NCI-H526 treated with DMSO at 0.1 percent for 48 hours (cell line): ENCODE data around the gene DOCK3.
A peak's percentile ranks its signal among the peaks of the same experiment; 100 is the strongest.
"Not testable (repeated sequence)": the region's sequence is repeated elsewhere in the genome, so short reads cannot be mapped to it uniquely, and the experiment has no call there.

Source experiments
- DNase-seq: peaks from one replicate; lab custom pipeline; 2025; lab: John Stamatoyannopoulos, UW

DOCK3 gene

DNA sequence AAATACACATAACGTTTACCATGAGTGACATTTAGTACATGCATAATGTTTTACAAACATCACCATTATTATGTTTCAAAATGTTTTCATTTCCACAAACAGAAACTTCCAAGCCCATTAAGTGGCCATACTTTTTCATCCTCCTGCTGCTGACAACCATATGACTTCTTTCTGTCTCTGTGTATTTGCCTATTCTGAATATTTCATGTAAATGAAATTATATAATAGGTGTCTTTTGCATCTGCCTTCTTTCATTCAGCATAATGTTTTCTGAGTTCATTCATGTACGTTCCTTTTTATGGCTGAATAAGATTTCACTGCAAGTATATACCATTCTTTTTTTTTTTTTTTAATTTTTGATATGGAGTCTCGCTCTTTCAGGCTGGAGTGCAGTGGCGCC, 209.0 kb downstream of the DOCK3 start:
- DNase-seq: peak; percentile 70

DNA sequence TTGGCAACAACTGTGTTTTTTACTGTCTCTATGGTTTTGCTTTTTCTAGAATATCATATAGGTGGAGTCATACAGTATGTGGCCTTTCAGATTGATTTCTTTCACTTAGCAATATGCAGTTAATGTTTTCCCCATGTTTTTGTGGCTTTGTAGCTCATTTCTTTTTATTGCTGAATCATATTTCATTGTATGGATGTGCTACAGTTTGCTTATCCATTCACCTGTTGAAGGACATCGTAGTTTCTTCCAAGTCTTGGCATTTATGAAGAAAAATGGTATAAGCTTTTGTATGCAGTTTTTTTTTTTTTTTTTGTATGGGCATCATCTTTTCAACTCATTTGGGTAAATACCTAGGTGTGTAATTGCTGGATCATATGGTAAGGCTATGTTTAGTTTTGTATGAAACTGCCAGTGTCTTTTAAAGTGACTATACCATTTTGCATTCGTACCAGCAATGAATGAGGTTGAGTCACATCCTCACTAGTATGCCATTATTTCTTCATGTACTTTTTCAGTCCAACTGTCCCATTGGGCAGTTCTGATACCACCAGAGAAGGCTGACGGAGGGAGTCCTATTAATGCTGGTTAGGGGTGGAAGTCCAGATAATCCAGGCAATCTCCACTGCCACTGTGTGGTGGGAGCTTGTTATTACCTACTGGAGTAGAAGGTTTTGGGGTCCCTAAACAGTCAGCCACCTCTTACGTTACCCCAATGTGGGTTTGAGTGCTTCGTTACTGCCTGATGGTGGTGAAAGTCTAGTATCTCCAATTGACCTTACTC, 210.5 kb downstream of the DOCK3 start:
- no peak for DNase-seq

DNA sequence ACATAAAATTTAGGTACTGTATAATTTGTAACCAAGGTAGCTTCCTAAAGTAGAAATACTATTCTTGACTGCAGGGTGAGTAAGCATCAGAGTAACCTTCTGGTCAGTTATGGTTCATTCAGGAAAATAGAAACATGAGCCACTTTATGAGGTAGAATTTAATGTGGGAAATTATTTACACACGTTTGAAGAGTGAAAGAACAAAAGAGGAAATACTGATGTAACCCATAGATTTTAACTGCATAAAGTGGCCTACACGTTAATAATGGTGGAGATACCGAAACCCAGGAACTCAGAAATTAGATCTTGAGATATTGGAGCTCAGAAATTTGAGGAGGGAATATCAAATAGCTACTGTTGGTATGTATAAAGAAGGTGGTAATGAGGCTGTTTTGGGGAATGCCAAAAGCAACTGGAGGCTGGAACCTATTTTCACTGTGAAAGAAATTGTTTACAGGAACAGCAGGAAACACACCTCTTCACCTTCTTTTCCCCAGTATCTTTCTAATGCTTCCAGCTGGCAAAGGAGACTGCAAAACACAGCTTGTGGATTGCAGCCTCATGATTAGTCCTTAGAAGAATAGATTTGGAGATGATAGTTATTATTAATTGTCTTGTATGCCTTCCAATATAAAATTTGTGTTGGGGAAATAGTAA, 216.1 kb downstream of the DOCK3 start:
- no peak for DNase-seq

DNA sequence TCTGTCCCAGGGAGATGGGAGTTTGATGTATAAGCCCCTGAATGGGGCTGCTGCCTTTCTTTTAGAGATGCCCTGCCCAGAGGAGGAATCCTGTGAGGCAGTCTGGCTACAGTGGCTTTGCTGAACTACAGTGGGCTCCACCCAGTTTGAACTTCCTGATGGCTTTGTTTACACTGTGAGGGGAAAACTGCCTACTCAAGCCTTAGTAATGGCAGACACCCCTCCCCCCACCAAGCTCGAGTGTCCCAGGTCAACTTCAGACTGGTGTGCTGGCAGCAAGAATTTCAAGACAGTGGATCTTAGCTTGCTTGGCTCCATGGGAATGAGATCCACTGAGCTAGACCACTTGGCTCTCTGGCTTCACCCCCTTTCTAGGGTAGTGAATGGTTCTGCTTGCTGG, 226.4 kb downstream of the DOCK3 start:
- DNase-seq: not testable (repeated sequence)

DNA sequence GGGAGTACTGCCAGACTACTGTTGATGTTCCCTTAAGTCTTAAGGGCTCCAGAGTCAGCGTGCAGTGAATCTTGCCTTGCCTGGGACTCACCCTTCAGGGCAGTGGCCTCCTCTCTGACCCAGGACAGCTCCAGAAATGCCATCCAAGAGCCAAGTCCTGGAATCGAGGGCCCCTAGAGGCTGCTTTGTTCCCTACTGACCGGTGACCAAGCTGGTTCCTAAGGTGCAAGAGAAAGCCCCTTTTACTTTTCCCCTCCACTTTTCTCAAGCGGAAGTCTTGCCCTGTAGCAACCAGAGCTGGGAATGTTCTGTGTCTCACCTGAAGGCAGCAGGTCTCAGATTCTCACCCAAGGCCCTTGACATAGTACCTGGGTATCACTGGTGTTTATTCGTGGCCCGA, 238.0 kb downstream of the DOCK3 start:
- no peak for DNase-seq

DNA sequence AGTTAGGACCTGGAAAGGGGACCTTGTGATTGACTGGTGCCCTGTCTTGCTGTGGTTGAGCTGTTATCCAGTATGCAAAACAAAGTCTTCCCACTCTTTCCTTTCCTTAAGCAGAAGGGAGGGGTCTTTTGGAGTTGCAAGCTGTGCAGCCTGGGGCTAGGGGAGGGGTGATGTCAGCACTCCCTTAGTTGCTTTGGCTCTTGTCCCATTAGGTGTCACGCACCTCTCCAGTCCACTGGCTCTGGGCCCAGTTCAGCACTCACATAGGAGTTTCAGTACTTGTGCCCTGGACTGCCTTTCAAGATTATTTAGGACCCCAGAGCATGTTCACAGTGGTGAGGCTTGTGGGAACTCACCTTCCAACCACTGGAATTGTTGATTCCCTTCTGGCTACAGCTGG, 238.5 kb downstream of the DOCK3 start:
- DNase-seq: no peak

DNA sequence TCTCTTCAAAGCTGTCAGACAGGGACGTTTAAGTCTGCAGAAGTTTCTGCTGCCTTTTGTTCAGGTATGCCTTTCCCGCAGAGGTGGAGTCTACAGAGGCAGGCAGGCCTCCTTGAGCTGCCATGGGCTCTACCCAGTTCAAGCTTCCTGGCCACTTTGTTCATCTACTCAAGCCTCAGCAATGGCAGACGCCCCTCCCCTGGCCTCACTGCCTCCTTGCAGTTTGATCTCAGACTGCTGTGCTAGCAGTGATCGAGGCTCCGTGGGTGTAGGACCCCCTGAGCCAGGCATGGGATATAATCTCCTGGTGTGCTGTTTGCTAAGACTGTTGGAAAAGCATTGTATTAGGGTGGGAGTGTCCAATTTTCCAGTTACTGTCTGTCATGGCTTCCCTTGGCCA, 247.3 kb downstream of the DOCK3 start:
- not testable (repeated sequence) for DNase-seq

DNA sequence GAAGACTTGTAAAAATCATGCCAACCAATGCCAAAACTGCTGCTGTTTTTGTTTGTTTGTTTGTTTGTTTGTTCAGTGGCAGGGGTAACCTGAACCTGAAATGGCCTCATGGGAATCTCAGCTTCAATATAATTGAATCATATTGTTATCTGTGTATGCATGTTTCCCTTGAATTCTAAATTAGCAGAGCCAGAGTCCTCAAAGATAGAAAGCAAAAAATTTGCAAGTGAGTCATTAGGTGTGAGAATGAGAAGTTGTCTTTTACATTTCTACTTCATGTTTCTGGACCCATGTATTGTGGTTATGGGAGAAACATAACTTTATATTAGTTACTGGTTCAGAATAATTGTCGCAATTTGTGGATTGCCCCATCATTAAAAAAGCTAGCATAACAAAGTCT, 249.2 kb downstream of the DOCK3 start:
- DNase-seq: no peak

DNA sequence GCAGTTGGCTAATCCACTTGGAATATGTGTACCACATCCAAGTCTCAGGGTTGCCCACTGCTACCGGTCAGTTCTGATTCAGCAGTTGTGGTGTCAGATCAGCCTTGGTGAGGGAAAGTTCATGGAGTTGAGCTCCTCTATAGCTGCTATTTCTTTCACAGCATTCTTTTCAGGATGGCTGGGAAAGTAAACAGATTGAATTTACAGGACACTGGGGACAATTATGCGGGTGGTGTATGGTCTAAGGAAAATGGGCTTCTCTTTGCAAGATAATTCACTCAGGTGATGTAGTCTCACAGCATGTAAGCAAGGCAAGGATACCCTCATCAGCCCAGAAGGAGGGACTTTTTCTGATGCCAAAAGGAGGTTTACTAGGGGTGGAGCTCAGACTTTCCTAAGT, 249.9 kb downstream of the DOCK3 start:
- no peak for DNase-seq

DNA sequence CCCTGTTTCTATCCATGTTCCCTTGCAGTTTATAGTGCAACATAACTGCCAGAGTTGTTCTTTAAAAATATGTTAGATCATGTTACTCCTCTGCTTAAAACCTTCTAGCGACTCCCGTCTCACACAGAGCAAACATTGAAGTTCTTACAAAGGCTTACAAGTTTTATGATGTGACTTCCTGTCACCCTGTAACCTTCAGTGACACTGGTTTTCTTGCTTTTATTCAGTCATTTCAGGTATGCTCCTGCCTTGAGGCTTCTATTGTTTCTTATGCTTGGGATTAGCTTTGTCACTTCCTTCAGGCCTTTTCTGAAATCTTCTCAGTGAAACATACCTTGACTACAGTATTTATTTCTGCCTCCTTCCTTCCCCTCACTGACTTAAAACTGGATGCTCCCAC, 252.1 kb downstream of the DOCK3 start:
- DNase-seq: no peak

DNA sequence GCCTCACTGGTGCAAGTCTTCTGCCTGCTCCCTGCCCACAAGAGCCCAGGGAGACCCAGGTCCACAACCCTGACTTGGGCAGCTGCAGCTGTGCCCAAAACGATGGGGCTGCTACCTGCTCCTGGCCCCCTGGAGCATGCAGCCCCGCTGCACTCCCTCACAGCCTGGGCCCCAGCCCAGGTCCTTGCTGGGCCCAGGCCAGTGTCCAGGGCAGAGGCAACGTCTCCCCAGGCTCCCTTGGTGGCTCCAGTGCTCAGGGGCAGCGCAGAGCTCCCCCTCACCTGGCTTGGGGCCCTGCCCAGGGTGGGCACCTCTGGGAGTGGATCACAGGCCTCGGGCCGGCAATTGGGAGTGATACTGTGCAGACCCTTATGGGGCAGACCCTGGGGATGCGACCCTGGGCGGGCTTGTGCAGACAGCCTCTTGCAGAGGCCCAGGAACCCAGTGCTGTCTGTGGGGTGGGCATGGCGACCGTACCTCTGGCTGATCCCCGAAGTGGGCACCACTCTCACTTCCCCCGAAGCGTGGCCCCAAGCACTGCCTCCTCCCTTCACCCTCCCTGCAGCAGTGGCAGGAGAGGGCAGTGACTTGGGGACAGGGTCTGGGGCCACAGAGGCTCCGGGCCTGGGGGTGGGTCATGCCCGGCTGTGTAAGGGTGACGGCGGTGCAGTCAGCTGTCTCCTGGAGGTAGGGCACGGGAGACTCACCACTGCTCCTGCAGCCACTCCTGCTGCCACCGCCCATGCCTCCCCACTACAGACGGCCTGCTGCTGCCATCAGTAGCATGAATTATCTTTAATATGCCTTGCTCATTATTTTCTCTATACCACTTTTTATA, 255.9 kb downstream of the DOCK3 start:
- no peak for DNase-seq

DNA sequence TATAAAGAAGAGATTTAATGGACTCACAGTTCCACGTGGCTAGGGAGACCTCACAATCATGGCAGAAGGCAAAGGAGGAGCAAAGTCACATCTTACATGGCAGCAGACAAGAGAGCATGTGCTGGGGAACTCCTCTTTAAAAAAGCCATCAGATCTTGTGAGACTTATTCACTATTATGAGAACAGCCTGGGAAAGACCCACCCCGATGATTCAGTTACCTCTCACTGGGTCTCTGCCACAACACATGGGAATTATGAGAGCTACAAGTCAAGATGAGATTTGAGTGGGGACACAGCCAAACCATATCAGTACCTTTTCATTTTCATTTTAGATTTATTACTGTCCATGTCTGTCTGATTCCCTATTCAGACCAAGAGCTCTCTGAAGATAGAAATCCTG, 258.2 kb downstream of the DOCK3 start:
- not testable (repeated sequence) for DNase-seq

DNA sequence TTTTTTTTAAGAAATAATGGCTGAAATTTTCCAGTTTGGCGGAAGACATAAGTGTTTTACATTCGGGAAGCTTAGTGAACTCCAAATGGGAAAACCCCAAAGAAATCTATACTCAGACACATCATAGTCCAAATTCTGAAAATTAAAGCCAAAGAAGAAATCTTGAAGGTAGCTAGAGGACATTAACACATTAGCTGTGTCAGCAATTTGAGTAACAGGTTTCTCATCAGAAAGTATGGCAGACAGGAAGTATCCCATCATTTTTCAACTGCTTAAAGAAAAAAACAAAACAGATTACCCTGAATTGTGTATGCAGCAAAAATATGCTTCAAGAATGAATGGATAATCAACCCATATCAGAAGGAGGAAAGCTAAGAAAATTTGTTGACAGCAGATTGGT, 261.7 kb downstream of the DOCK3 start:
- DNase-seq: no peak

DNA sequence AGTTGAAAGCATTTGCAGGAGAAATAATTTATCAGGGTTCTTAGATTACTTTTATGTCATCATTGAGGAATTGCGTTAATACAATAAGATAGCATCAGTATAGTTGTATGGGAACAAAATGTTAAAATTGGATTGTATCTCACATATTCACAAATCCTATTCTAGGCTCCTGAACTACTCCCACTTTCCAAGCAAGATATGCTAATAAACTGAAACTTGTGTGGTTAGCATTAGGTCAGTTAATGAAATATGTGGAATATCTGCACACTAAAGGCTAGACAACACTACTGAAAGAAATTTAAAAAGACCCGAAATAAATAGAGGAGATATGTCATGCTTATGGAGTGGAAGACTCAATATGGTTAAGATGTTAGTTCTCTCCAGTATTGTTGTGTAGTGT, 272.7 kb downstream of the DOCK3 start:
- no peak for DNase-seq

DNA sequence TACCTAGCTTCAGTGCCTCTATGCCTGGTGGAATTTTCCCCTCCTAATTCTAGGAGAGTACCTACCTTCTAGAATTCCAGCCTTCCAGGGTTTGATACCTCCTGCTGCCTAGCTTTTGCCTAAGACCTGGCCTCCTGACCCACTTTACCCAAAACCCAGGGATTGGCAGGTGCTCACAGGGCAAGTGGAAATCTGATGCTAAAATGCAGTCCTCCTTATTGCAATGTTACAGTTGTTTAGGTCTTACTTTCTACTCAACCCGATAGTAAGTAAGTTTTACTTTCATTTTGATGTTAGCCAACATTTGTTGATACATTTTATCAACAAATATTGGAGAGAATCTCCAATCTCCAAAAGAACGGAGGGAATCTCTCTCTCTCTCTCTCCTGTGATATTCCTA, 275.9 kb downstream of the DOCK3 start:
- no peak for DNase-seq

DNA sequence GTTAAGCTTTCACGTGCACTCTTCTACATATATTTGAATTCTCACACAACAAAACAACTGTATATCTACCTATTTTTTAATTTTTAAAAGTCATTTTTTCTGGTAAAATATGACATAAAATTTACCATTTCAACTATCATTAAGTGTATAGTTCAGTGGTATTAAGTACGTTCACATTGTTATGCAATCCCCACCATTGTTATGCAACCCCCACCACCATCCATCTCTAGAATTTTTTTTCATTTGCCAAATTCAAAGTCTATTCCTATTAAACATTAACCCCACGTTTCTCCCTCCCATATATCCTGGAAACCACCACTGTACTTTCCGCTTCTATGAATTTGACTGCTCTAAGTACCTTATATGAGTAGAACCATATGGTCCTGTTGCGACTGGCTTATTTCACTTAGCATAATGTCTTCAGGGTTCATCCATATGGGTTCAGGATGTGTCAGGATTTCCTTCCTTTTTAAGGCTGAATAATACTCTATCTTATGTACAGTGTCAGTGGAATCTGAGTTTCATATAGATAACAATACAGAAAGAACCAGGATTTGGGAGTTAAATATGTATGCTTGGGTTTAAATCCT, 279.2 kb downstream of the DOCK3 start:
- no peak for DNase-seq

DNA sequence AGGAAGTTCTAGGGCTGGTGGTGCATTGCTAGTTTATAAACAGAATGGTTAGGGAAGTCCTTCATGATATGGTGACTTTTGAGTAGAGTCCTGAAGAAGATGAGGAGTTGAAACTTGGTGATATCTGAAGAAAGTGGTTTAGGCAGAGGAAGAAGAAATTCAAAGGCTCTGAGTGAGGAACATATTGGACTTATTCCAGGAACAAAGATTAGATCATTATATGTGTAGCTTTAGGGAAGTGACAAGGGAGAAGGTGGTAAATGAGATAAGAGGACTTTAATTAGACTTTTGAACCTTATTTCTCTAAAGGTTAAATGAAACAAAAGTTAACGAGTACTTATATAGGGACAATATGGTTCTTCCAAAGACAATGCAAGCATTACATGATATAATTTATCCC, 286.7 kb downstream of the DOCK3 start:
- DNase-seq: no peak

DNA sequence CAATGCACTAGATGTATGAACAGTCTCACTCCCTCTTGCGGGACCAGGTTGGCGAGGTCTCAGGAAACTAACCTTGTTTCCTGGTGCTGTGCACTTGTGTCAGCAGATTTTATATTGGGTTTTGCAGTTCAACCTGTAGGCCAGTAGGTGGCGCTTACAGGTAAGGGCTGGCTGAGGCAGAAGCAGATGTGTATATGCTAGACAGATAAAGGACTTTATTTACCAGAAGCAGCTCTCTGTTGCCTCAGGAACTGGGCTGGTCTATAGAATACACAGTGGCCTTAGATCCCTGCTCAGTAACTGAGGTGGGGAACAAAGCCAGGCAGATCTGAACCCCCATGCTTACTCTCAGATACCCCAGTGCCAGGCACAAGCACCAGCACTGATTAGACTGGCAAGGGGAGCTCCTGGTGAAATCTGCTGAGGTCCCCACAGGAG, 296.8 kb downstream of the DOCK3 start:
- DNase-seq: peak; percentile 60

DNA sequence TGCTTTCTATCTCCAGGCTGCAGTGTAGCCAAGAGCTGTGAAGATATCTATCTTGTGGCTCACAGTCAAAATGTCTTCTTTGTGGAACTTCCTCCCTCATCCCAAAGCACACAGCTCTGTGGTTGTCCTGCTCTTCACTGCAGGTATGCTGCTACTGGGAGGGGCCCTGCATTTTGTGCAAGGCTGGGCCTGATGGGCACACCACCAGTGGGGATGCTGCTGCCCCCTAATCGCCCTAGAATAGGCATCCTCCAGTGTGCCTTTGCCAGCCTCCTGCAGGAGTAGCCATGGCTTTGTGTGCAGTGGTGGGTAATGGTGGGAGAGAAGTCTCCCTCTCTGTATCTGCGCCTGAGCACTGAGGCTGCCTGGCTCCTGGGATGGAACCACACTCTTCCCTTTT, 297.3 kb downstream of the DOCK3 start:
- no peak for DNase-seq

DNA sequence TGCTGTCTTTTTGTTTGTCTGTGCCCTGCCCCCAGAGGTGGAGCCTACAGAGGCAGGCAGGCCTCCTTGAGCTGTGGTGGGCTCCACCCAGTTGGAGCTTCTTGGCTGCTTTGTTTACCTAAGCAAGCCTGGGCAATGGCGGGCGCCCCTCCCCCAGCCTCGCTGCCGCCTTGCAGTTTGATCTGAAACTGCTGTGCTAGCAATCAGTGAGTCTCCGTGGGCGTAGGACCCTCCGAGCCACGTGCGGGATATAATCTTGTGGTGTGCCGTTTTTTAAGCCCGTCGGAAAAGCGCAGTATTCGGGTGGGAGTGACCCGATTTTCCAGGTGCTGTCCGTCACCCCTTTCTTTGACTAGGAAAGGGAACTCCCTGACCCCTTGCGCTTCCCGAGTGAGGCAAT, 303.9 kb downstream of the DOCK3 start:
- DNase-seq: not testable (repeated sequence)

DNA sequence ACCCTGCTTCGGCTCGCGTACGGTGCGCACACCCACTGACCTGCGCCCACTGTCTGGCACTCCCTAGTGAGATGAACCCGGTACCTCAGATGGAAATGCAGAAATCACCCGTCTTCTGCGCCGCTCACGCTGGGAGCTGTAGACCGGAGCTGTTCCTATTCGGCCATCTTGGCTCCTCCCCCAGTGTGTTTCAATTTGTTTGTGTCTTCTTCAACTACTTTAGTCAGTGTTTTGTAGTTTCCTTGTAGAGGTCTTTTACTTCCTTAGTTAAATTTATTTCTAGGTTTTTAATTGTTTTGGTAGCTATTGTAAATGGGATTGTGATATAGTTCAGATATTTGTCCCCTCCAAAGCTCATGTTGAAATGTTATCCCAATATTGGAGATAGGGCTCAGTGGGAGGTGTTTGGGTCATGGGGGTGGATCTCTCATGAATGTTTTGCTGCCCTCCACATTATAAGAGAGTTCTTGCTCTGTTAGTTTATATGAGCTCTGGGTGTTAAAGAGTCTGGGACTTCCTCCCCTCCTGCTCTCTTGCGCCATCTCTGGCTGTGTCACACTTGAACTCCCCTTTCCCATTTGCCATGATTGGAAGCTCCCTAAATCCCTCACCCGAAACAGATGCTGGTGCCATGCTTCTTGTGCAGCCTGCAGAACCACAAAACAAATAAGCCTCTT, 304.4 kb downstream of the DOCK3 start:
- no peak for DNase-seq
